ENCODE measurements around the gene PGAP2. TPM values are rescaled to one million over a fixed set of nuclear protein-coding genes. Genes with fewer than 3 reads are reported as not detected.
A peak's percentile ranks its signal among the peaks of the same experiment; 100 is the strongest.

PGAP2 gene
- total and polyA plus RNA-seq, 10 of the 15 experiments (the other 5 are each of a cell fraction or from before 2014, with no cell fraction given) = 12.3 to 37.4 (median 31.9) TPM

- TF ChIP-seq ZNF592 (IDR thresholded peaks at IDR 0.05) (0 out of 2 replicates have a peak, but pooled peaks have one; percentile 37), EZH2 (IDR thresholded peaks at IDR 0.05; ENCODE audit: borderline replicate concordance, control insufficient read depth, low read depth, low read length) (no peak), BCL11A (IDR thresholded peaks at IDR 0.05; ENCODE audit: low read depth, low read length) (no peak), CREM (IDR thresholded peaks at IDR 0.05; ENCODE audit: low read depth) (0 out of 2 replicates have a peak, but pooled peaks have one; percentile 12), SPI1 (IDR thresholded peaks at IDR 0.05; ENCODE audit: borderline replicate concordance, insufficient read depth, low read depth, low read length) (peak; percentile 37; the same call in 1 of the 2 replicates), NR2F1 (conservative IDR thresholded peaks at IDR 0.05) (no peak), RBBP5 (conservative IDR thresholded peaks at IDR 0.05) (no peak), SREBF2 (IDR thresholded peaks at IDR 0.05; ENCODE audit: low read length) (no peak), MXI1 (IDR thresholded peaks at IDR 0.05; ENCODE audit: low read depth, low read length) (no peak), TBL1XR1 (IDR thresholded peaks at IDR 0.05; ENCODE audit: low read depth, low read length) (0 out of 2 replicates have a peak, but pooled peaks have one; percentile 25), NKRF (conservative IDR thresholded peaks at IDR 0.05) (no peak), ATF7 (IDR thresholded peaks at IDR 0.05; ENCODE audit: low read depth) (no peak), TARDBP (IDR thresholded peaks at IDR 0.05; ENCODE audit: borderline replicate concordance) (no peak)
- TF ChIP-seq, protein P1, sequence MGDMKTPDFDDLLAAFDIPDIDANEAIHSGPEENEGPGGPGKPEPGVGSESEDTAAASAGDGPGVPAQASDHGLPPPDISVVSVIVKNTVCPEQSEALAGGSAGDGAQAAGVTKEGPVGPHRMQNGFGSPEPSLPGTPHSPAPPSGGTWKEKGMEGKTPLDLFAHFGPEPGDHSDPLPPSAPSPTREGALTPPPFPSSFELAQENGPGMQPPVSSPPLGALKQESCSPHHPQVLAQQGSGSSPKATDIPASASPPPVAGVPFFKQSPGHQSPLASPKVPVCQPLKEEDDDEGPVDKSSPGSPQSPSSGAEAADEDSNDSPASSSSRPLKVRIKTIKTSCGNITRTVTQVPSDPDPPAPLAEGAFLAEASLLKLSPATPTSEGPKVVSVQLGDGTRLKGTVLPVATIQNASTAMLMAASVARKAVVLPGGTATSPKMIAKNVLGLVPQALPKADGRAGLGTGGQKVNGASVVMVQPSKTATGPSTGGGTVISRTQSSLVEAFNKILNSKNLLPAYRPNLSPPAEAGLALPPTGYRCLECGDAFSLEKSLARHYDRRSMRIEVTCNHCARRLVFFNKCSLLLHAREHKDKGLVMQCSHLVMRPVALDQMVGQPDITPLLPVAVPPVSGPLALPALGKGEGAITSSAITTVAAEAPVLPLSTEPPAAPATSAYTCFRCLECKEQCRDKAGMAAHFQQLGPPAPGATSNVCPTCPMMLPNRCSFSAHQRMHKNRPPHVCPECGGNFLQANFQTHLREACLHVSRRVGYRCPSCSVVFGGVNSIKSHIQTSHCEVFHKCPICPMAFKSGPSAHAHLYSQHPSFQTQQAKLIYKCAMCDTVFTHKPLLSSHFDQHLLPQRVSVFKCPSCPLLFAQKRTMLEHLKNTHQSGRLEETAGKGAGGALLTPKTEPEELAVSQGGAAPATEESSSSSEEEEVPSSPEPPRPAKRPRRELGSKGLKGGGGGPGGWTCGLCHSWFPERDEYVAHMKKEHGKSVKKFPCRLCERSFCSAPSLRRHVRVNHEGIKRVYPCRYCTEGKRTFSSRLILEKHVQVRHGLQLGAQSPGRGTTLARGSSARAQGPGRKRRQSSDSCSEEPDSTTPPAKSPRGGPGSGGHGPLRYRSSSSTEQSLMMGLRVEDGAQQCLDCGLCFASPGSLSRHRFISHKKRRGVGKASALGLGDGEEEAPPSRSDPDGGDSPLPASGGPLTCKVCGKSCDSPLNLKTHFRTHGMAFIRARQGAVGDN (IDR thresholded peaks at IDR 0.05) = peak; percentile 58
- TF ChIP-seq, protein P2, sequence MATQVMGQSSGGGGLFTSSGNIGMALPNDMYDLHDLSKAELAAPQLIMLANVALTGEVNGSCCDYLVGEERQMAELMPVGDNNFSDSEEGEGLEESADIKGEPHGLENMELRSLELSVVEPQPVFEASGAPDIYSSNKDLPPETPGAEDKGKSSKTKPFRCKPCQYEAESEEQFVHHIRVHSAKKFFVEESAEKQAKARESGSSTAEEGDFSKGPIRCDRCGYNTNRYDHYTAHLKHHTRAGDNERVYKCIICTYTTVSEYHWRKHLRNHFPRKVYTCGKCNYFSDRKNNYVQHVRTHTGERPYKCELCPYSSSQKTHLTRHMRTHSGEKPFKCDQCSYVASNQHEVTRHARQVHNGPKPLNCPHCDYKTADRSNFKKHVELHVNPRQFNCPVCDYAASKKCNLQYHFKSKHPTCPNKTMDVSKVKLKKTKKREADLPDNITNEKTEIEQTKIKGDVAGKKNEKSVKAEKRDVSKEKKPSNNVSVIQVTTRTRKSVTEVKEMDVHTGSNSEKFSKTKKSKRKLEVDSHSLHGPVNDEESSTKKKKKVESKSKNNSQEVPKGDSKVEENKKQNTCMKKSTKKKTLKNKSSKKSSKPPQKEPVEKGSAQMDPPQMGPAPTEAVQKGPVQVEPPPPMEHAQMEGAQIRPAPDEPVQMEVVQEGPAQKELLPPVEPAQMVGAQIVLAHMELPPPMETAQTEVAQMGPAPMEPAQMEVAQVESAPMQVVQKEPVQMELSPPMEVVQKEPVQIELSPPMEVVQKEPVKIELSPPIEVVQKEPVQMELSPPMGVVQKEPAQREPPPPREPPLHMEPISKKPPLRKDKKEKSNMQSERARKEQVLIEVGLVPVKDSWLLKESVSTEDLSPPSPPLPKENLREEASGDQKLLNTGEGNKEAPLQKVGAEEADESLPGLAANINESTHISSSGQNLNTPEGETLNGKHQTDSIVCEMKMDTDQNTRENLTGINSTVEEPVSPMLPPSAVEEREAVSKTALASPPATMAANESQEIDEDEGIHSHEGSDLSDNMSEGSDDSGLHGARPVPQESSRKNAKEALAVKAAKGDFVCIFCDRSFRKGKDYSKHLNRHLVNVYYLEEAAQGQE (IDR thresholded peaks at IDR 0.05; ENCODE audit: low read depth, low read length) = no peak
These were observed 57.2 kb downstream of the PGAP2 start (continued) for GRCh38 chr11:3865388-3866193.

Data from GM12878 (cell line).